HG03139 (cell line): Measurements from ENCODE around the gene CAPN14.

Source experiments
- ATAC-seq: cut with Tn5 transposase; IDR thresholded peaks from one replicate; pipeline ENCODE4 v1.9.1; 2021; ENCODE audit not compliant: unreplicated experiment

The CAPN14 gene

DNA sequence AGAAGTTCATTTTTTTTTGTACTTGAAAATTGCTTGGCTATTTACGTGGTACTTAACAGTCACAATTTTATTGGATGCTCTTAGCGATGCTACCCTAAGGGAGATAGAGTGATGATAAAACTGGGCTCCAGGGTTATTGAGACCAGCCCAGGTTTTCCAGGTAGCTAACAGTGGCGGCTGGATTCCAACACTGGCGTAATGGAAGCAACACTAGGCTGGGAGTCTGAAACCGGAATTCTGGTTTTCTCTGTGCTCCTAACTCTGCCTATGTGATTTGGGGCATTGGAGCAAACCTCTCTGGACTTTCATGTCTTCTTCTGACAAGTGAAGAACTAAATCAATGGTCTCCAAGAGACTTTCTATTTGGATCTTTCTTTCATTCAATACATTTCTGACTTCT is 69.7 kb downstream of the CAPN14 start:
- no peak for ATAC-seq

DNA sequence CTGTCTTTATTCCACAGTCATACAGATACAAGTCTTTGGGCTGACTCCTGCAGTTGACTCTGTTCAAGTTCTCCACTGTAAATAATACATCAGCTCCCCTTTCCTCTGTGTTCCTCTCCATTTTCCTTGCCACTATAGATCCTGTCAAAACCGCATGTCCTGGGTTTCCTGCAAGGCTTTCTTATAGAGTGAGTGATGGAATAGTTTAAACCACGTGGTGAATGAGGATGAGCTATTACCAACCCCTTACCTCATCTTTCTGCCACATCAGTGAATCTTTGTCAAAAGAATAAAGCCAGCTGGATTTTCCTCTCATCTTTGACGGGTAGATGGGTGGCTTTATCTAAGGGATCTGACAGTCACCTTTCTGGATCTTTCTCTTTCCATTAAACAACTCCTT is 75.2 kb downstream of the CAPN14 start:
- ATAC-seq = no peak

DNA sequence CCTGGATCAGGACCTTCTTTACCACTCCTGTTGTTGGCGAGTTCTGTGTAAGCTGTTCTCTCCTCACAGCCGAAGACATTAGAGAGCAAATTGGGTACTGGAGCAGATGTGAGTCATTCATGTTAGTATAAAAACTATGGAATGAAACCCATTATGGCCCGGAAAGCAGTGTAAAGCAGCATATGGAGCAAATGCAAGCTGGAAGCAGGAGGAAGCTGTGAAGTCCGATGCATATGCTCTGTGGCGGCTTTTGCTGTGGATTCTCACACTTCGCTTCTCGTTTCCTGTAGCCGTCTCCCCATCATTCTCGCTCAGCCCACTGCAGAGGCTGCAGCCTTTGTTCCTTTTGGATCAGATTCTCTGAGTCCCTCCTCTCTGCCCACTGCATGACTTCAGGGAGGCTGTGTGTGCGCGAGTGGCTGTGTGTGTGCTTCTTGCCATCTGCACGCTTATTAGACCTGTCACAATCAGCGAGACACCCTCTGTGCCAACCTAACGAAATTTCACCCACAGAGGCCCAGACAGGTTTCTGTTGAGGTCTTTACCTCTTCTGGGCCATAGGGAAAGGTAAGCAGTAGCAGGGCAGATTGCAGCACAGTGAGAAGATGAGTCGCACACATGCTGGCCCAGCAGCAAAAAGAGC is 75.8 kb downstream of the CAPN14 start:
- ATAC-seq = no peak

DNA sequence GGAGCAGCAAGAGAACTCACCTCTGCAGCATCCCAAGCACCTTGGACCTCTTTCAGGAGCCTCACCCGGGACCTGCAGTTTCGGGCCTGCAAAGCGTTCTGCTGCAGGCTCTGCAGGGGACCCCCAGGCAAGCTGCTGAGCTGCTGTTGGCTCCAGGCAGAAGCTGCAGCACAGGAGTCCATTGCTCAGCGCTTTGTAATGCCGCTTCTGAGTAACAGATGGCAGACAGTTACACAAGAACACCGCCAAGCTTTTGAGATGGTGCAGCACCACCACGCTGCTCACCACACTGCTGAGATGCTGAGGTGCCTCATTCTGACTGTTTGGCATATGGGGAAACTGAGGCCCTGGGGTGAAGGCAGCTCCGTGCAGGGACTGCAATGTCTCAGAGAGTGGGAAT is 77.2 kb downstream of the CAPN14 start:
- no peak for ATAC-seq

DNA sequence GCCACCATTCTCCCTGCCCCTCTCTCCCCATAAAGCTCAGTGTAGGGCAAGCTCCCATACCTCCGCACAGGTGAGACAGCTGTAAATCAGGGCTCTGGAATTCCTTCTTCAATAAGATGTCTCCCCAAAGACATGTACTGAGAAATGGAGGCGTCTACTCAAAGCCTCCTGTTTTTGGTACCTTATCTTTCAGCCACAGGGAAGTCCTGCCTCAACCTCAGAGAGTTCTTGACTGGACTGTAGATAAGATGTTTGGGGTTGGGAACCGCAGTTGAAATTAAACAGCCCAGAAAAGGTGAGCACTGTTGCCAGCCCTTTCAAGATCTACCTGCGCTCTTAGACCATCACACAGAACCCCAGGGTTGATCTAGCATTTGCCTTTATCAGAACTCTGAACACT is 77.6 kb downstream of the CAPN14 start:
- ATAC-seq = no peak

DNA sequence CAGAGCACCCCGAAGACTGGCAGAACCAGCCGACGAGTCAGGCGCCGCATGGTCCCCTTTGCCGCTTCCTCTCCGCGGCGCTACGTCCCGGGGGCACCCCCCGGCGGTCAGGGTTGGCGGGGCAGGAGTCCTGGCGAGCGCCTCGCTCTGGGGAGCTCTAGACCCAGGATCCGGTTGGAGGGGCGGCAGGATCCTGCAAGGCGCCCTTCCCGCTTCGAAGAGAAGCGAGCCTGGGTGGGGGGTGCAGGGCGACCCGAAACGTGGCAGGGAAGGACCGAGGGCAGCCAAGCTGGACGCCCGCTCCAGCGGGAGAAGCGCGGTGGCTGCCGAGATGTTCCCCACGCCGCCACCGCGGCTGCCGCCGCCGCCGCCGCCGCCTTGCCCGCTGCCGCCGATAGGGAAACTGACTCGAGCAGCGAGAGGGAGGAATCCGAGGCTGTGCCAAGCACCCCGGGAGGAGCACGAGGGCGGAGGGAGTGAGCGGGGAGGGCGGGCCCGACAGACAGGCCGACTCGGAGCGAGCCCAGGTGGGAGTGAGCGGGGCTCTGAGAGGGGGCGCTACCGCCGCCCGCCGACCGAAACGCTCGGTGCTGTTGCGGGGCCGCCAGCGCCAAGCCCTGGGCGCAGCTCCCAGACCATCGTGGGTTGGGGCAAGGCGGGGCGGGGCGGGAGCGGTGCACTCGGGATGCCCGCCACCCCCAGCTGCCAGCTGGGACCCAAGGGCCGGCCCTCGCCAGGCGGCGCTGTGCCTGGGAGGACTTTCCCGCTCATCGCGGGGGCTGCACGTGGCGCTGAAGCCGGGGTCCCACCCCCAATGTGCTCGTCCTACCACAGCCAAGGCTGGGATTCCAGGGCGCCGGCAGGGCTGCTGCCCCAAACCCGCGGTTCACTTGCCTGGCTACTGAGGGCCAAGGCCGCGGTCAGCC is 79.0 kb downstream of the CAPN14 start, which contains the start of gene GALNT14:
Gene GALNT14 (minus strand): TSS at position 404 of the 926 bp plus-strand sequence. CDS start 354 bp downstream, at position 50.
- ATAC-seq = no peak

DNA sequence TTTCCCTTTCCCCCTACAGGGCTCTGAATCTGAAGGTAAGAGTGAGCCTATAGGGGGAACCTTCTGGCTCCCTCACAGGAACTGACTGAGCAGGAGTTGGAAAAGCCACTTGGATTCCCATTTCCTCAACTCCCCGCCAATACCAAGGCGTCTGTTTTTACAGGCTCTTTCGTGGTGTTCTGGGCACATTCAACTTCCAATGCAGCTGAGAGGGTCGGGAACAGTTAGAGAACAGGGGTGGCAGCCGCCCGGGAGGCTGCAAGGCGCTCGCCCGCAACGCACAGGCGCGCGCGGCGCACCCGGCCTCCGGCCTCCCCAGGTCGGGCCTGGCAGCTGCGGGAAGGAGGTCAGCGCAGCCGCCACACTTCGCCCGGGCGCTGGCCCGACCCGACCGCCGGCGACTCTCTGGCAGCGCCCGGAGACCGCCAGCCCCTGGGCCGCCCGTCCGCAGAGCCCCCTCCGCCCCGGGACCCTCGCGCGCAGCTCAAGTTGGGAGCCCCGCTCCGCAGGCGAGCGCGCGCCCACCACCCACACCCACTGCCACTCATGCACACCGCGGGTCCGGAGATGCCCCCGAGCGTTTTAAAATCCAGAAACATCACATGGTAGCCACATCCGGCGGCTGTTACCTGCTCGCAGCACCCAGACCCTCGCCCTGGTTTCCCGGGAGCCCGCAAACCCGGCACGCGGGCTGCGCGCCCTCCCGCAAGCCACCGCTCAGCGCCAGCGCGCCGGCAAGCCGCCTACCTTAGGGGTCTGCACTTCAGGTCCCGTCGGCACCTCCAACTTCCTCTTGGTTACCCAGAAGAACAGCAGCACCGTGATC is 79.9 kb downstream of the CAPN14 start:
- ATAC-seq = no peak

DNA sequence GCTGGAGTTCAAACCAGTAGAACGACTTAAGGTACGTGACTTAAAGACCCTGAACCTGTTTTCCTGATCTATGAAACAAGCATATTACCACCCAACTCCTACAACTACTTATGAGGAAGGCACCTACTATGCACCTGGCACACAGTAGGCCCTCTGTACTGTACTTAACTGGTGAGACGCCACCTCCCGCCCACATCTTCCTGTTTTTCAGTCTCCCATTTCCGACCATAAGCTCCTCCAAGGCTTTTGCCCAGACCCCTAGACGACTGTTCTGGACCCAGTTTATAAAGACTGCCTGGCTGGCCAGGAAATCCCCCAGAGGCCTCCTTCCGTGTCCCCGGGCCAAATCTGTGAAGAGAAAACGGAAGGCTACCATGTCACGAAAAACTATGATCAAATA is 80.6 kb downstream of the CAPN14 start:
- ATAC-seq = no peak

DNA sequence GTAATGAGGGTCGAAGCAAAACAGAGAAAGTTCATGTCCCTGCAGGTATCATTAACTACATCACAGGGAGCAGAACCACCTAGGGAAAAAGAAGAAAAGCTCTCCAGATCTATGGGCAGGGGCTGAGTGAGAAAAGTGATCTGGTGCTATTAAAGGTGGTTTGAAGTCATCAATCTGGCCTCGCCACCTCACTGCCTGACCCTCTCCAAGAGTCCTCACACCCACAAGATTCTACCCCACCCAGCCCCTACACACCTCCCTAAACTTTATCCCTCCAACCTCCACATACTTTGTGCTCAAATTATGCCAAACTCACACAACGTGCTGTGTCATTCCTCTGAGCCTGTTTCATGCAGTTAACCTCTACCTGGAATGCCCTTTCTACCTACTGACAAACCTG is 81.3 kb downstream of the CAPN14 start:
- ATAC-seq = no peak

DNA sequence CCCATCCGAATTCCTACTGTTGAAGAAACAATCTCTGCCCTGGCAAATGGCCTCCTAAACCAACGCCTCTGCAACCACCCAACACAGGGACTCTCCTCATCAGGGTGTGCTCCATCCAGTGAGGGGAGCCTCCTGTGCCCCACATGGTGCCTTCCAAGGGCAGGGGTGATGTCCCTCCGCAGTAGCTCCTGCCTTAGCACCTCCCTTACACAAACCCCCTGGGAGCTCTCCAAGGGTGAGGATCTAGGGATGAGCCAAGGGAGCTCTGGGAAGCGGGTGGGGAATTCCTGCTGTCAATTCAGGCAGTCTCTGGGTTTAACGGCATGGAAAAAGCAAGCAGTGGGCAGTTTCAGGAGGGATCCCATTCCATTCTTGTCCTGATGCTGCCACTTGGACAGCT is 82.8 kb downstream of the CAPN14 start:
- ATAC-seq = no peak

DNA sequence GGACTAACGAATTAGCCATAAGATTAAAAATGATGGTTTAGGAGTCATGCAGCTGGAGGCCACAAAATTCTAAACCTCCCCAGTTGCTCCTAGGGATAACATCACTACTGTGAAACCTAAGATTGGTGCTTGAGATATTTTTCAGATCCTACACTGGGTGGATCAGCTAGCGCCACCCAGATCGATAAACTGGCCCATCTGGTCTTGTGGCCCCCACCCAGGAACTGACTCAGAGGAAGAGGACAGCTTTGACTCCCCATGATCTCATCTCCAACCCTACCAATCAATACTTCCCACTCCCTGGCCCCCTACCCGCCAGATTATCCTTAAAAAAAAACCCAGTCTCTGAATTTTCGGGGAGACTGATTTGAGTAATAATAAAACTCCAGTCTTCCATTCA is 84.5 kb downstream of the CAPN14 start:
- no peak for ATAC-seq

DNA sequence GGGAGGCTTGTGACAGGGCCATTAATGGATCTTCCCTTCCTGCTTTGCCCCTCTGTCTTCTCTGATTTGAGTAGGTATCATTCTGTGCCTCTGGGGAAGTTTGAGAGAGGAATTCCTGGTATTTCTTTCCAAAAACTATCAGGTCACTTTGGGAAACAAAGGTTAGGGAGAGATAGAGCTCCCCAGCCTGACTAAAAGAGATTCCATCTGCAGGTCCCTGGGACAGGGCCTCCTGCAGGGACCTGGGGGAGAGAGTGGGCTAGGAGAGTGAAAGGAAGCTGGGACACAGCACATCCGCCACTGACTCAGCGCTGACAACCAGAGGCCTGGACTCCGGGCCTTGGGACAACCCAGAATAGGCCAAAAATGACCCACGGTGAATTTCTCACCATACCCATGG is 85.4 kb downstream of the CAPN14 start:
- no peak for ATAC-seq

DNA sequence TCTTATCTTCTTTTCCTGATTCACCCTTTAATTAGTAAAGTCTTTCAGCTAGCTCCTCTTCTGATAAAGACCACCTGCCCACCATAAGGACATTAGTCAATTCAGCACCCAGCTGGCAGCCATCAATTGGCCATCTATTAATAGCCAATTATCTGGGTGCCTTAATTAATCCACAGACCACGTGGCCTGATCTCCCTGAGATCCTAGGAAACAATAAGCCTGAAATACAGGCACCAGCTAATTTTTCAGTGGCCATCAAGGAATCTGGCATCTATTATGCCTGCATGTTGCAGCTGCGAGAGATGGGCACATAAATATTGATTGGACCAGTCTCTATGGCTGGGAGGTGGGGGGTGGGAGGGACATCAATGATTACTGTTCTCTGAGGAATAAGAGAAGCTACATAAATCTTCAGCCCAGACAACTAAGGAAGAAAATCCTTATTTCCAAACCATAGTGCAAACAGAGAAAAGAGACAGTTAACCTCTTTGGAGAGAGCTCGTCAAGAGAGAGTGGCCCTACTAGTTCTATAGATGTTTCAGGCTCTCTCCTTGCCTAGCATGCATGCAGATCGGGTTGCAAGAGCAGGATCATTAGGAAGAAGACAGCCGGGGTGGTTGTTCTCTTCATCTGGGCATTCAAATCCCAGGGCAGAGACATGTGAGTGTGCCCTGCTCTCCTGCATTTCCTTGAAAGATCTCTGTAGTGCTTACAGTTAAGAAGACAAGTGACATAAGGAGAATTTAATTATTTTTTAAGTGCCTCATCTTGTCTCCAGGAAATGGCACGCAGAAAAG is 87.7 kb downstream of the CAPN14 start:
- ATAC-seq = no peak

DNA sequence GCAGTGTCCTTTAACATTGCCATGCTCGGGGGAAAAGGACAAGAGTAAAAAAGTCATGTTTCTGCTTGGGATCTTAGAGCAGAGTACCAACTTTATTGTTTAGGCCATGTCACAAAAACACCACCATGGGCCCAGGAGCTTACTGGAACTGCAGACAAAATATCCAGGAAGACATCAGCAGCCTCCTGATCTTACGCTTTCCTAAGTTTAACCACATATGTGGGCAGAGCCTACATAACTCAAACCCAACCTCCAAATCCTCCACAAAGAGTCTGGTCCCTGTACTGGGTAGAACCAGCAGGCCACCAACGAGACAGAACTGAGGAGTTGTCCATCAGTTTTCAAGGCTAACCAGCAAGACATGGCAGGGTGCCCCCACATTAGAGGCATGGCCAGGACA is 89.4 kb downstream of the CAPN14 start:
- no peak for ATAC-seq

DNA sequence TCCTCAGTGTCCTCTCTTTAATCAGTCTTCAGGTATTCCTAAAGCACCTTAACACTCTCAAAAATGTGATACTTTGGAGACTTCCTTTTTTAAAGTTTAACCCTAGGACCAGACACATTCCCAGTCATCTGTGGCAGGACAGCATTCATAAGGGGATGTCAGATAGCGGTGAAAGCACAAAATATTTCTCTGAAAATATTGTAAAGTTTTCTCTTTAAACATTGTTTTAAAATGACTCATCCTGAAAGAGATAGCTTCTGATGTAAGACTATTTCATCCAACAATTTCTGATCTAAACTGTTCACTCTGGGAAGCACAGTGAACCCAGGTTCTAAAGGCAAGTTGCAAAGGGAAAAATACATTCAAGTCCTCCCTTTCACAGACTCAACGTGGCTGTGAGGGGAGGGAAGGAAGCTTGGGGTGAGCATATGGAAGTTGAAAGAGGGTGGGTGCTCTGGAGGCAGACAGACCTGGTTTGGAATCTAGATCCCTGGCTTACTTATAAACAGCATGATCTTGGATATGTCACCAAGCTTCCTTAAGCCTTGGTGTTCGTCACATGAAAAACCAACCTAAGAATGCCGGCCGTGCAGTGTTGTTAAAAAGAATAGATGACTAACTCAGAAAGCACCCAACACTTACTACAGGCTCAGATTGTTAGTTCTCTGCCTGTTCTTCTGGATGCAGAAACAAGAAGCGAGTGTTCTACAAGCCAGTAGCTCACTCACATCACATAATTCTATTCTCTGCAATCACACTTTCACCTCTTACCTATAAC is 91.2 kb downstream of the CAPN14 start:
- ATAC-seq = no peak

DNA sequence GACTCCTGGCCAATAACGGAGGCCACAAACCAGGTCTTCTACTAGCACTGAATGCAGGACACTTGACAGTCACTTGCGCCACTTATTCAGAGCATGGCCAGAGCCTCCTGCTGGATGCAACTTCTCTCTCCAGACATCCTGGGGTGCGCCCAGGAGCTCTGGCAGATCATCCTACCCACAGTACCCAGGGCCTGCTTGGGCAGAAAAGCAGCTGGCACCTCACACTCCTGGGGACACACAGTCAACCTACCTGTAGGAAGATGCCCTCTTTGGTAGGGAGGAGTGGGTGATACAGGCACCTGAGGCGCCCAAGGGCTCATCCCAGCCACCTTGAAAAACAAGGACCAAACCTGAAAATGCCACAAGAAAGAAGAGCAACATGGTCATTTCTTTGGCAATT is 92.4 kb downstream of the CAPN14 start:
- no peak for ATAC-seq
